Skeletal muscle cell (primary cell): Measurements from ENCODE around the gene TSEN54.

ENCODE experiments used
- DNase-seq: peaks from one replicate; pipeline ENCODE4 v3.0.0-alpha.2; 2010; ENCODE audit warnings: low read depth
- H3K4me3 ChIP-seq: 2 replicates; pipeline ENCODE4 v1.5.1; 2011; ENCODE audit warnings: low read depth, mild to moderate bottlenecking, control low read depth, low read length, moderate library complexity

The TSEN54 gene

GRCh38 chr17:75557852-75558665 is 41.7 kb downstream of the TSEN54 start:
- DNase-seq = no peak

GRCh38 chr17:75558666-75559530 is 42.6 kb downstream of the TSEN54 start:
- DNase-seq = no peak
- H3K4me3 ChIP-seq = no peak overlapping the region

More at GRCh38 chr17:75557852-75558665, 41.7 kb downstream of the TSEN54 start:
- H3K4me3 ChIP-seq = no peak overlapping the region

DNA sequence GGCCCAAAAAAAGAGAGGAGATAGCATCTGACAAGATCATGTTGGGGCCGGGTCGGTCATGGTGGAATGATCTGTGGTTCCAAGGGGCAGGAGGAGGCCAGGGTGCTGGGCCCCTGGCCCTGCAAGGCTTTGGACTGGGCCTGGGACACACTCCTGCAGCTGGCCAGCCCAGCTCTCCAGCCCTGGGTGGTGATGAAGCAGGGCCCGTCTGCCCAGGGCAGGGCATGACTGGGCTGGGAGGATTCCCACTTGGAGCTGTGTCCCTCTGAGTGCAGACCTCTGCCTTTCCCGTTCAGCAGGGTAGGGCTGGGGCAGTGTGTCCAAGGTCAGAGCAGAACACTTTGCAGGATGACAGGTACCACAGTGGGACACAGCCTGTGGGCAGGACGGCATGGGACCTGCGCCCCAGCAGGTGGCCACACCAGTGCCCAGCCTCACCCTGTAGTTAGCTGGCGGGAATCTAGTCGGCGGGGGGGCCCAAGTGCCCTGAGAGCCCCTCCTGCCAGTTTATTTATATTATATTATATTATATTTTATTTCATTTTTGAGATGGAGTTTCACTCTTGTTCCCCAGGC is 43.7 kb downstream of the TSEN54 start:
- no peak for DNase-seq
- H3K4me3 ChIP-seq = no peak overlapping the region

- no peak for DNase-seq
- H3K4me3 ChIP-seq = no peak overlapping the region
Measured at GRCh38 chr17:75561927-75562603, 45.7 kb downstream of the TSEN54 start.

DNA sequence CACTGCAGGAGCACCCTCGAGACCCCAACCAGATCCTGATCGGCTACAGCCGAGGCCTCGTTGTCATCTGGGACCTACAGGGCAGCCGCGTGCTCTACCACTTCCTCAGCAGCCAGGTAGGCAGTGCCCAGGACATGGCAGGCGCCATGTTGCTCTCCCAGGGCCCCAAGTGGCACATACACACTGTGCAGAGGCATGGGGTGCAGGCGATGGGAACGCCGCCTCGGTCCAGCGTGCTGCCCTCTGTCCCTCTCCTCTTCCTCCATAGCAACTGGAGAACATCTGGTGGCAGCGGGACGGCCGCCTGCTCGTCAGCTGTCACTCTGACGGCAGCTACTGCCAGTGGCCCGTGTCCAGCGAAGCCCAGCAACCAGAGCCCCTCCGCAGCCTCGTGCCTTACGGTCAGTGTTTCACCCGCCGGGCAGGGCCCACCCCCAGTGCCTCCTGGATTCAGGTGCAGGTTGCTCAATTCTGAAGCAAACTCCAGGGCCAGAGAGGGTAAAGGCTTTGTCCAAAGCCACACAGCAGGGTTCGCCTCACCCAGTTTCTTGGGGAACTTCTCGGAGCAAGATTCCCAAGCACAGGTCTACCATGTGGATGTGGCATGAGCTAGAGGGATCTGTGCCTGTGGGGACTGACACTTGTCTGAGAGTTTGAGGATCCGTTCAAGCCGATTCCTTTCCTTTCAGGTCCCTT is 46.9 kb downstream of the TSEN54 start:
- H3K4me3 ChIP-seq = no peak overlapping the region
- no peak for DNase-seq

DNA sequence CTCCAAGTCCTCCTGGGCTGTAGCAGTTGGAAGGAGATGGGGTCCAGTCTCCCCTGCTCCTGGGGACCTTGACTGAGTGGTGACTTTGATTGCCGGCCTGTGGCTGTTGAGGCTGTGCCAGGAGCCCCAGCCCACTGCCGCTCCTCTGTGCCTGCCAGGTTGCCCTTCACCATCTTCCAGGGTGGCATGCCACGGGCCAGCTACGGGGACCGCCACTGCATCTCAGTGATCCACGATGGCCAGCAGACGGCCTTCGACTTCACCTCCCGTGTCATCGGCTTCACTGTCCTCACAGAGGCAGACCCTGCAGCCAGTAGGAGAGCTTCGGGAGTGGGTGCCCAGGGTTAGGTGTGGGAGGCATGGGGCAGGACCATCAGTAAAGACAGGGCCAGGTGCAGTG is 47.9 kb downstream of the TSEN54 start:
- no peak for DNase-seq
- H3K4me3 ChIP-seq = no peak overlapping the region

DNA sequence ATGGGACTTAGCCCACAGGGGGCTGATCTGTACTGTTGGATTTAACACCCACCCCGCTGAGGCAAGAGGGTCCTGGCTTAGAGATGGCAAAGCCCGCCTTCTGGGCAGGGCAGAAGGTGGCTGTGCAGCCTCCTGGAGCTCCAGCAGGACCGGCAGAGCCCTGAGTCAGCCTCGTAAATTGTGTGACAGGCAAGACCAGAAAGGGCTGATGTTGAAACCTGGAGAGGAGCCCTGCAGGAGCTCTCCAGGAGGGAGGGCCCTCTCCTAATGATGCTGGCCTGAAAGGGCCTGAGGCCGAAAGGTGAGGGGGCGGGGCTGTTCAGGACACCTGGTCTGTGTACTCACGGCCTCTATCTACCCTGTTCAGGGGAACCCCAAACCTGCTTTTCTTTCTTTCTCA is 48.7 kb downstream of the TSEN54 start:
- DNase-seq = peak; percentile 17
- H3K4me3 ChIP-seq = no peak overlapping the region

- no peak overlapping the region for H3K4me3 ChIP-seq
Measured at GRCh38 chr17:75565618-75566017, 49.3 kb downstream of the TSEN54 start.

GRCh38 chr17:75566416-75566815 is 50.1 kb downstream of the TSEN54 start:
- DNase-seq = no peak
- no peak overlapping the region for H3K4me3 ChIP-seq

More at GRCh38 chr17:75565618-75566017, 49.3 kb downstream of the TSEN54 start:
- no peak for DNase-seq

DNA sequence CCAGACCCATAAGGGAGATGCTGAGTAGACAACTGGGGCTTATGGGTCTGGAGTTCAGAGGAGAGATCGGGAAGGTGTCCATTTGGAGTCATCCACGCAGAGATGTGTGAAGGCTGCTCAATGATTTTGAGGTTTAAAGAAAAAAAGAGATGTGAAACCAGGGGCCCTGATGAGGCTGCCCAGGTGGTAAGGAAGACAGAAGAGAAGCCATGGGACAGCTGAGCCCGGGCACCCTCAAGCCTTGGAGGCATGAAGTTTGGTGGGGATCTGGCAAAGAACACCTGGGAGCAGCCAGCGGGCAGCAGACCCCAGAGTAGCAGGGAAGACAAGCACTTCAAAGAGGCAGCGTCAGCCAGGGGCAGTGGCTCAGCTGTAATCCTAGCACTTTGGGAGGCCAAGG is 50.5 kb downstream of the TSEN54 start:
- no peak for DNase-seq
- H3K4me3 ChIP-seq = no peak overlapping the region

- DNase-seq = no peak
- no peak overlapping the region for H3K4me3 ChIP-seq
Measured at GRCh38 chr17:75568412-75569255, 52.3 kb downstream of the TSEN54 start.

- DNase-seq = no peak
- H3K4me3 ChIP-seq = no peak overlapping the region
Measured at GRCh38 chr17:75570034-75570676, 53.8 kb downstream of the TSEN54 start.

- no peak overlapping the region for H3K4me3 ChIP-seq
- DNase-seq = no peak
Measured at GRCh38 chr17:75570772-75571171, 54.4 kb downstream of the TSEN54 start.

DNA sequence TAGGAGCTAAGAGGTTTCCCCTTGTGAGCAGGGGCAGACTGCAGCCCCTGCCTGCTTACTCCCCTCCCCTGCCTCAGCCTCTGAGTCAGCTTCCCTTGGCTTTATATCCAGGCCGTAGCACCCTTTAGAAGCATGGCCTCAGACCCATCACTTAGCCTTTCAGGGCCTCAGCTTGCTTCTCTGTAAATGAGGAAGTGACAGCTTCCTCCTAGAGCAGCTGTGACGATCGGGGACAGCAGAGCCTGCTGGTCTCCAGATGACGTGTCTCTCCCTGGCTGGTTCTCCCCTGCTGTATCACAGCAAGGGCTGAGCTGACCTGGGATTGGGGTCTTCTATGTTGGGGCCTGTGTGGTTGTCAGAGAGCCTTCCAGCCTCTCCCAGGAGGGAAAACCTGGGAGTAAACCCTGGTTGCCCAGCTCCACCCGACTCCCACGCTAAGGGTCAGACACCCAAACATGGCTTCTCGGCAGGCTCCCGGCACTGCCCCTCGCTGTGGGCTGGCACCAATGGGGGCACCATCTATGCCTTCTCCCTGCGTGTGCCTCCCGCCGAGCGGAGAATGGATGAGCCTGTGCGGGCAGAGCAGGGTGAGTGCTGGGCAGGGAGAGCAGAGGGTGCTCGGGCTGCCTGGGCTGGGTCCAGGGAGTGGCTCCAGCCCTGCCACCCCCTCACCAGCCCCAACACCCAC is 55.0 kb downstream of the TSEN54 start:
- no peak overlapping the region for H3K4me3 ChIP-seq
- DNase-seq = no peak

- H3K4me3 ChIP-seq = no peak overlapping the region
- DNase-seq = no peak
Measured at GRCh38 chr17:75571885-75572215, 55.5 kb downstream of the TSEN54 start.

DNA sequence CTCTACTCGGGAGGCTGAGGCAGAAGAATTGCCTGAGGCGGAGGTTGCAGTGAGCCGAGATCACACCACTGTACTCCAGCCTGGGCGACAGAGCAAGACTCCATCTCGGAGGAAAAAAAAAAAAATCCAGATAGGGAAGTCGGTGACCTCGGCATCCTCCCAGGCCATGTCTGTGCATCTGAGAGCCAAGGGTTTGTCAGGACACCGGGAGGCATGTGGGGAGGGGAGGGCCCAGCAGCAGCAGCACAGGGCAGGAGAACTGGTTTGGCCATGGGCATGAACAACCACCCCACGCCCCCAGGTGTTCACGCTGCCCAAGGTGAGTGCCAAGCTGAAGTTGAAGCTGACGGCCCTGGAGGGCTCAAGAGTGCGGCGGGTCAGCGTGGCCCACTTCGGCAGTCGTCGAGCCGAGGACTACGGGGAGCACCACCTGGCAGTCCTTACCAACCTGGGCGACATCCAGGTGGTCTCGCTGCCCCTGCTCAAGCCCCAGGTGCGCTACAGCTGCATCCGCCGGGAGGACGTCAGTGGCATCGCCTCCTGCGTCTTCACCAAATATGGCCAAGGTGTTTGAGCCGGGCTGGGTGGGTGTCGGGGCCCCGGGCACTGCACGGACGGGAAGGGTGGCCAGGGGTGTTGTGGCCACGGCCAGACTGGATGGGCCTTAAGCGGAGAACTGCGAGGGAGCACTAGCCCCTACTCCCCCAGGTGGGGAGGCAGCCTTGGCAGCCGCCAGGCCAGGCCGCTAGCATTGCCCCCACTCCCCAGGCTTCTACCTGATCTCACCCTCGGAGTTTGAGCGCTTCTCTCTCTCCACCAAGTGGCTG is 56.6 kb downstream of the TSEN54 start:
- DNase-seq = no peak
- no peak overlapping the region for H3K4me3 ChIP-seq

DNA sequence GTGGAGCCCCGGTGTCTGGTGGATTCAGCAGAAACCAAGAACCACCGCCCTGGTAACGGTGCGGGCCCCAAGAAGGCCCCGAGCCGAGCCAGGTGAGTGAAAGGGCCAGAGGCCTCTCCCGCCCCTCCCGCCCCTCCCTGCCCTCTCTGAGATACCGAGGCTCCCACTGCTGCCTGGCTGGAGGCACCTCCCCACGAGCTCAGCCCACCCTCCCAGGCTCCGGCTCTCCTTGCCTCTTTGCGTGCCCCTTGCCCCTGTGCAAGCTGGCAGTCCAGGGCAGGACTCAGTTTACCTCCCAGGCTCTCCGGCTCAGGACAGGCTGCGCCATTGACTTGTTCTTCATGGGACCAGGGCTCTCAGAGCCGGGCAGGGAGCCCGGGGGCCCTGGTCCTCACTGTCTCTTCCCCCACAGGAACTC is 57.2 kb downstream of the TSEN54 start:
- no peak for DNase-seq
- H3K4me3 ChIP-seq = no peak overlapping the region
